HTR-8/SVneo (cell line): ENCODE data around the gene GPR3.
"Not testable (repeated sequence)": the region's sequence is repeated elsewhere in the genome, so short reads cannot be mapped to it uniquely, and the experiment has no call there.

Source experiments
- DNase-seq: peaks from one replicate; pipeline ENCODE4 v3.0.0; 2011; ENCODE audit warnings: low spot score, mixed read lengths; ENCODE audit not compliant: insufficient read length
- FAIRE-seq: peaks from 2 replicates; lab custom pipeline; 2011; peaks lifted over from hg19 to GRCh38; lab: Jason Lieb, UNC

Gene GPR3

GRCh38 chr1:27397110-27397509 lies 4.7 kb downstream of the GPR3 start:
- DNase-seq (no peak), FAIRE-seq (no peak)

DNA sequence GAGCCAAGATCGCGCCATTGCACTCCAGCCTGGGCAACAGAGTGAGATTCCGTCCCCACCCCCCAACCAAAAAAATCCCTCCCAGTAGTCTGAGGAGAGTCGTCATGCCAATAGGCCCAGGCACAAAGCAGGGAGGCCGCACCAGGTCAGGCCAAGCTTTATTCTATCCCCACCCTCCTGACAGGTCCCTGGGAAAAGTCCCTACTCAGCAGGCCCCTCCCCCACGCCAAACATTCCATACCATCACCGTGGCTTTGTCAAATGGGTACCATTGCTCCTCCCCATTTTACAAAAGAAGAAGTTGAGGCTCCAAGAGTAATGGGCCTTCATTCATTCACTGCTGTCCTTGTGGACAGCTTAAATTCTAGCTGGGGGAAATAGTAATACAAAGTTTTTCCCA lies 5.3 kb downstream of the GPR3 start:
- DNase-seq, result no peak
- FAIRE-seq, result no peak

DNA sequence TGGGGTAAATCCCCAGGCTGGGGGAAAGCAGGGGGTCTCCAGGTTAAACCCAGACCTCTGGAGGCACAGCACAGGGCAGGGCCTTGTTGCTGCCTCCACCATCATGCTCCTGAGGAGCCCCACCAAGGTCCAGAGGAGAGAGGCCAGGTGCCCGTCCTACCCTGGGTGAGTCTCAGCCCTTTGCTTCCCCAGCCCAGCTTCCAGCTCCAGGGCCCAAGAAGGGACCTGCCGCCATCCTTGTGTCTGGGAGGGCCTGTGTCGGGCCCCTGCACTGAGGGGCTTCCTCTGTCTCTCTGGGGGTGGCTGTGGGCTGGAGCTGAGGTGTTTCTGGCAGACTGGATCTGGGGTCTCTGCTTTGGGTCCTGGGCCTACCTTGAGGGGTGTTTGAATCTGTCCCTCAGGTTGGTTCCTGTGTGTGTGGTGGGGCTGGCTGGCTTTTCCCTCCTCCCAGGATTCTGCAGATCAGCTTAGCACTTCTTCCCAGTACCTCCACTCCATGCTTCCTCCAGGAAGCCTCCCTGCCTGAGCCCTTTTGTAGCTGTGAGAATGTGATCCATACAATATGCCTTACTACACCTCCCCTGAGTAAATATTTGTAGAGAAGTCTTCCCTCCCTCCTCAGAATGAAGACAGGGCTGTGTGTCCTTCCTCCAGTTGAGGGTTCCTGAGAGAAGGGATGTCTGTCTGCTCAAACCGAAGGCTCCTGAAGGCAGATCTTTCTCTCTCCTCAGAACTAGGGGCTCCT lies 6.2 kb downstream of the GPR3 start:
- DNase-seq, result no peak
- FAIRE-seq, result no peak

DNA sequence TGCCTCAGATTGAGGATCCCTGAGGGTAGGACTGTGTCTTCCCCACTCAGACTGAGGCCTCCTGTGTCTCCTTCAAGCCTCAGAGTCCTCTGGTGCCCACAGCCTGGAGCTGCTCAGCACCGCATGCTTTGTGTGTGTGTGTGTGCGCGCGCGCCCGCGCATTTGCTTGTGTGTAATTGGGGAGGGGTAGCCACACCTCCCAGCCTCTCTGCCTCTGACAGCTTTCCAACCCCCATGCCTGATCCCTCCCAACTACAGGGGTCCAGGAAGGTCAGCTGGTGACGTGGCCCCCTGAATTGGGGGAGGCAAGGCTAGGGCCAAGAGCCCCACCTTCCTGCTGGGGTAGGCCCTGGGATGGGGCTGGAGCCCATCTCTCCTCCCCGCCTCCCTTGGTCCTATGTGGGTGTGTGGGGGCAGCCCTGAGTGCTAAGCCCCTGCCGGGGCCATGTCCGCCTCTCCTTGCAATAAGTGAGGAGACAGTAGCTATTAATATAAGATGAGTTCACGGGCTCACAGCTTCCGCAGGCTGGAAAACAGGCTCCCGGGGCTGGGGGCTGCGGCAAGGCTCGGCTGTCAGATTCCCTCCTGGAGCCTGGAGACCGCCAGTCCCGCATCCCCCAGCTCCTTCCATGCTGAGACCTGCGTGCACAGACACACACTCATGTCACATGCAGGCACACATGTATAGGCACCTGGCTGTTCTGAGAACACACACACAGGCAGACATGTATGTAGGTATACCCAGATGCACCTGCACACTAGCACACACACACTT lies 7.0 kb downstream of the GPR3 start:
- no peak for FAIRE-seq
- DNase-seq, result no peak

DNA sequence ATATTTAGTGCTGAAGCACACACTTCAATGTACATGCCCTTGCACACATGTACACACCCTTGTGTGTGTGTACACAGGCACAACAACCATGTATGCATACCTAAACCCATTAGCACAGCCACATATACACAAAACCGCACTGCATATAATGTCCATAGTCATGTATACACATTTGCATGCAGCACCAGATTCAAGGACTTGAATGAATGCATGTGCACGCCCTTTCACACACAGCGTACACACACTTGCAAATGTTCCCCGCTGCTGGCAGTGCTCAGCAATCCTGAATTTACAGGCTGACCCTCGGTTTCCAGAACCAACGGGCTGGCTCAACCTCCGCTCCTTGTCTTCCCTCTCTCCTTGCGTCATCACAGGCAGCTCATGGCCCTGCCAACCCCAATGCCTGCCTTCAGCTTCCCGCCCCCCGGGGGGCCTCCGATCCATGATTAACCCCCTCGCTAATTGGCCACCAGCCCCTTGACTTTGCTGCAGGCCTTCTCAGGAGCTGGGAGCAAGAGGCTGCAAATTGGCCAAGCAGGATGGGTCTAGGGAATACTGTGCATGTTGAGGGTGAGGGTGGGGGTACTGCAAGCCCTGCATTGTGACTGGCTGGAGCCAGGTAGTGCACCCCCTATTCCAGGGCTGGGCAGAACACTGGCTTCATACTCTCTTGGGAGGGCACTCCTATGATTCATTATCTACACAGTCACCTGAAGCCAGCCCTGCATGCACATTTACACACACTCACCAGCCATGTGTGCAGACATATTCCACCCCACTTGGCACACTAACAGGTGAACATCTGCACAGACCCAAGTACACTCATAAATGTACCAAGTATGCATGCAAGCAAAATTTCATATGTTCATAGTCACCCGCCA lies 7.9 kb downstream of the GPR3 start:
- DNase-seq, result no peak
- peak; percentile 49 for FAIRE-seq

GRCh38 chr1:27400963-27401341 lies 8.5 kb downstream of the GPR3 start:
- FAIRE-seq, result no peak
- DNase-seq, result no peak

- DNase-seq, result peak; percentile 48
- FAIRE-seq, result no peak
Observed at GRCh38 chr1:27402349-27402754, 9.9 kb downstream of the GPR3 start.

DNA sequence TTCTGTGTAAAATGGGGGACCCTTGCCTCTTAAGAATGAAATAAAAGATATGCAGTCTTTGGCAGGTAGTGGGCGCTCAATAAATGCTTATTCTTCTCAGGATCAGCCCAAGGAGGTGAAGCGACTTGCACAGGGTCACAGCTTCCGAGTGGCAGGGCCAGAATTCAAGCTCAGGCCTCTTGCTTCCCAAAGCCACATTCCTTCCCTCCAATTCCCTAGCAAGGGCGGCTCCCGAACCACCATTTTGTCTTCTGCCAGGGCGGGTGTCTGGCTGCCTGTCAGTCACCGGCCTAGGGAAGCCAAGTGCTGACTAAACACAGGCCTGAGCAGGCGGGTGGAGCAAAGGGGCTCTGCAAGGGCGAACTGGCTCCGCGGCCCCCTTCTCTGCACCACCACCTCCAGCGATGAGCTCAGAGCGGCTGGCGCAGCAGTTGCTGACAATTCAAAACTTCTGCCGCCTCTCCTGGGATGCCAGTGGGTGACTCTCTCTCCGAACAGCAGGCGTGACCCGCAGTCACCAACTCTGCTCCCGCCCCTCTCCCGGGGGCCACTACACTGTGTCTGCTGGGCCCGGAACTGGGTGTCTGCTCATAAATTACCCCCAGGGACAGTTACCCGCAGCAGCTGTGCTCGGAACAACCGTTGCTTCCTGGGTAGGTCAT lies 10.8 kb downstream of the GPR3 start:
- DNase-seq (no peak), FAIRE-seq (no peak)

- FAIRE-seq (no peak), DNase-seq (no peak)
Observed at GRCh38 chr1:27403931-27404330, 11.5 kb downstream of the GPR3 start.

- FAIRE-seq, result no peak
- no peak for DNase-seq
Observed at GRCh38 chr1:27405074-27405473, 12.7 kb downstream of the GPR3 start.

- not testable (repeated sequence) for FAIRE-seq
Observed at GRCh38 chr1:27405598-27406361, 13.4 kb downstream of the GPR3 start.

DNA sequence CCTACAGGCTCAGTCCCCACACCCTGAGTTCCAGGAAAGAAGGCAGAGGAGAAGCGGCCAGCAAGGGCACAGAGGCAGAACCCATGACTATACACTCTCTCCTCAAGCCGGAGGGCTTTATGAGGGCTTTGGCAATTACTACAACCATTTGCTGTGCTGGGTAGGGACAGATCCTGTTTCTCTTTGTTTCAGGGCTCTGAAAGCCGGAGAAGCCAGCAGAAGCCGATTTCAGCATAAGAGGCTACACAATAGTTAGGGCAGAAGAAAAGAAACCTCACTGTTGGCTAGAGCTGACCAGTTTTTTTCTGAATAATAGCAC lies 13.9 kb downstream of the GPR3 start:
- DNase-seq, result no peak
- FAIRE-seq, result no peak

More at GRCh38 chr1:27405598-27406361, 13.4 kb downstream of the GPR3 start:
- not testable (repeated sequence) for DNase-seq

DNA sequence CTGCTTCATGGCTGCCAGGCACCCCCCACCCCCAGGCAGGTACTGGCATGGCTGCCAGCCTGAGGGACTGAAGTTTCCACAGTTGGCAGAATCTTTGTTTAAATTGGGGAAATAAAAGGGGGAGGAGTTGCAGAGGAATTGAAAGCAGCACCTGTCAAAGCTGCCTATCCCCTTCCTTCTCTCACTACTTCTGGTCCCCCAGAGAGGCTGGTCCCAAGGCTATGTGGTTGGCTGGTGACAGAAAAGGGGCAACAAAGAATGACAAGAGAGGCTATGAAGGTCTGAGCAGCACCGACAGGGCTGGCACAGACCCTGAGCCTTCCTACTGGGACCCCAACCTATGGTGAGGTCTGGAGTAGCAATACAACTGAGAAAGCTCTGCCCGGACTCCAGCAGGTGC lies 14.4 kb downstream of the GPR3 start:
- not testable (repeated sequence) for FAIRE-seq

DNA sequence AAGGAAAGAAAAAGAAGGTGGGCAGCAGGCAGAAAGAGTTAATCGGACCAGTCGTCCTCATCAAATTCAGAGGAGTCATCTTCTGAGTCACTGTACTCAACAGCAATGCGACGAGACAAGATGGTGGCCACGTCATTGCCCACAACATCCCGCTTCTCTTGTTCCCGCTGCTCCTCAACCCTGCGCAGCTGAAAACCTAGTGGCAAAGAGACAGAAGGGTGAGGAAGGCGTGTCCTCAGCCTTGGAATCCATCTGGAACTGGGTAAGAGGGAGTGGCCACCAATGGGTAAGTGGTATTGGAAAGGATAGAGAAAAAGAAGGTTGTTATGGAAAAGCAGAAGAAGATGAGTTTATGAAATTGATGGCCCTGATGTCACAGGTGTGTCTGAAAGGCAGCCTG lies 15.7 kb downstream of the GPR3 start:
- DNase-seq, result no peak
- no peak for FAIRE-seq

More for the DNA sequence above, 14.4 kb downstream of the GPR3 start:
- DNase-seq, result not testable (repeated sequence)

GRCh38 chr1:27409669-27410068 lies 17.2 kb downstream of the GPR3 start:
- FAIRE-seq (no peak), DNase-seq (no peak)

GRCh38 chr1:27410709-27411108 lies 18.3 kb downstream of the GPR3 start:
- DNase-seq (no peak), FAIRE-seq (no peak)

DNA sequence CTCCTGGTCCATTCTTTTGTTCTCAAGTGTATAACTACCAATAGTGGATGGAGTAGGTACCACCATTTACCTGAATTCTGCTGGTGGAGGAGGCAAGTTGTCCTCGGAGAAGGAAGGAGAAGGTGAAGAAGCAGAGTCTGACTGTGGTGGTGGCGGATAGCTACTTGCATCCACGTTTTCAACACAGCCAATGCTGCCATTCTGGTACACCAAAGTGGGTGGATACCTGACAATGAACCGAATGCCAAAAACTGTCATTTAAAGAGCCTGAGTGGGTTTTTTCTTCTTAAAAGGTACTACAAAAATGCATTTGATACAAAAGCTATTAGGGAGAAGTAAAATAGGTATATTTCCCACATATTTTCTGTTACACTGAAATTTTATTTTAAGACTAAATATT lies 20.1 kb downstream of the GPR3 start:
- no peak for DNase-seq
- FAIRE-seq, result no peak

DNA sequence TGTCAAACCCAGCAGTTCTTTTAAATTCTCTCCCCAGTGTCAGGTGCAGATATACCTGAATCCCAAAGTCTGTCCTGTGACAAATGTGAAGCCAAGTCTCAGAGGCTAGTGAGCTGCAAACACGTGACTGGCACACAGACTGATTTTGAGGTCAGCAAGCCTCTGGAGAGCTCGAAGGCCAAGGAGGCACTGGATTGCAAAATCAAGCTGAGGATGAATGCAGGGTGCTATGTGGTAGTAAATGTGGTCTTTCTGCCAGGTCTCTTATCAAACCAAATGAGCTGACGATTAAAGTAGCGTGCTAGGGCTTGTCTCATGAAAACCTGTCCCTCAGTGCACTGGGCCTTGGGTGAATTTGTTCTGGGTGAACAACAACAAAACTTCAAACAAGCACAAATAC lies 20.6 kb downstream of the GPR3 start:
- DNase-seq, result no peak
- no peak for FAIRE-seq

DNA sequence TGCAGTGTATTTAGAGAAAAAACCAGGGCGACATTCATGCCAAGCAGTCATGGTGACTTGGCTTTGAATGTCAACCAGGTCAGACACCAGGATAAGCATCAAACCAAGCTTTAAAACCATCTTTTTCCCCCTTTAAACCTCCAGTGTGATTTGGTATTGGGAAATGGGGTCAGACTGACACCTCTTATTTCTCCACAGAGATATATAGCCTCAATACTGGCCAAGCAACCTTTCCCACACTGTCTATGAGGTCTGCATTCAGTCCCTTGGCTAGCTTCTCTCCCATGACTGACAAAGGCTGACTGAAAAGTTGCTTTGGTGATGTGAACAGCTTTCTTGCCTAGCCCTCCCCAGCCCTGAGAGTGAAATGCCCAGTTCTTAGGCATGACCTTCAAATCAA lies 21.7 kb downstream of the GPR3 start:
- no peak for FAIRE-seq
- DNase-seq, result no peak
